Liver (tissue), 9 donors: Measurements from ENCODE around the gene CCDC40. TPM values are rescaled to one million over a fixed set of nuclear protein-coding genes. Genes with fewer than 3 reads are reported as not detected.

ENCODE experiments used
- DNase-seq: peaks from one replicate; pipeline ENCODE4 v3.0.0-alpha.2; 2017; ENCODE audit warnings: low spot score
- H3K27ac ChIP-seq, 2 donors: one replicate each; pipeline ENCODE4 v1.7.0; 2013; ENCODE audit warnings: inconsistent platforms in 2 of 2, low read length in 2 of 2, control low read depth in 1 of 2, low read depth in 1 of 2, mild to moderate bottlenecking in 1 of 2
- H3K27me3 ChIP-seq, 4 donors: one replicate each; pipeline versions ENCODE4 v1.6.1 to v1.7.0; 2013; ENCODE audit warnings: low read length in 3 of 4, inconsistent platforms in 1 of 4, mild to moderate bottlenecking in 1 of 4, moderate library complexity in 1 of 4; ENCODE audit not compliant: control insufficient read depth in 4 of 4, insufficient read depth in 4 of 4
- H3K36me3 ChIP-seq, 4 donors: one replicate each; pipeline versions ENCODE4 v1.6.1 to v1.7.0; 2013; ENCODE audit warnings: low read length in 3 of 4, mild to moderate bottlenecking in 3 of 4, low read depth in 1 of 4, moderate library complexity in 1 of 4; ENCODE audit not compliant: control insufficient read depth in 4 of 4, insufficient read depth in 3 of 4
- H3K4me1 ChIP-seq, 4 donors: one replicate each; pipeline versions ENCODE4 v1.6.1 to v1.7.0; 2013; ENCODE audit warnings: low read length in 3 of 4, mild to moderate bottlenecking in 3 of 4, moderate library complexity in 1 of 4; ENCODE audit not compliant: control insufficient read depth in 4 of 4, insufficient read depth in 4 of 4
- H3K4me3 ChIP-seq, 3 donors: one replicate each; pipeline versions ENCODE4 v1.6.1 to v1.7.0; 2013; ENCODE audit warnings: low read length in 3 of 3, control low read depth in 1 of 3, low read depth in 1 of 3, mild to moderate bottlenecking in 1 of 3
- H3K9ac ChIP-seq, 2 donors: one replicate each; pipeline ENCODE4 v1.7.0; 2013; ENCODE audit warnings: low read length in 2 of 2, mild to moderate bottlenecking in 2 of 2, moderate library complexity in 2 of 2, control low read depth in 1 of 2, low read depth in 1 of 2
- H3K9me3 ChIP-seq, 4 donors: one replicate each; pipeline versions ENCODE4 v1.6.1 to v1.7.0; 2013; ENCODE audit warnings: low read length in 3 of 4; ENCODE audit not compliant: control insufficient read depth in 4 of 4
- EGR1 ChIP-seq, 2 donors: IDR thresholded peaks; 2 replicates each; pipeline ENCODE4 v1.6.1; 2016 to 2018; ENCODE audit warnings: antibody characterized with exemption in 2 of 2, low read depth in 2 of 2
- FOXA1 ChIP-seq: IDR thresholded peaks from 2 replicates; pipeline ENCODE4 v1.6.1; 2016; ENCODE audit warnings: antibody characterized with exemption
- FOXA2 ChIP-seq: IDR thresholded peaks from 2 replicates; pipeline ENCODE4 v1.6.1; 2016; ENCODE audit warnings: antibody characterized with exemption
- GABPA ChIP-seq, 2 donors: IDR thresholded peaks in 1 of 2; conservative IDR thresholded peaks in 1 of 2; 2 replicates each; pipeline ENCODE4 v1.6.1; 2016; ENCODE audit warnings: antibody characterized with exemption in 2 of 2, mild to moderate bottlenecking in 1 of 2, moderate library complexity in 1 of 2
- HNF4A ChIP-seq, 2 donors: conservative IDR thresholded peaks; 2 replicates each; pipeline ENCODE4 v1.6.1; 2016; ENCODE audit warnings: antibody characterized with exemption in 2 of 2, mild to moderate bottlenecking in 2 of 2
- HNF4G ChIP-seq: IDR thresholded peaks from 2 replicates; pipeline ENCODE4 v1.6.1; 2016; ENCODE audit warnings: antibody characterized with exemption
- JUND ChIP-seq, 2 donors: IDR thresholded peaks; 2 replicates each; pipeline ENCODE4 v1.6.1; 2016; ENCODE audit warnings: antibody characterized with exemption in 2 of 2
- NR2F2 ChIP-seq: IDR thresholded peaks from 2 replicates; pipeline ENCODE4 v1.6.1; 2016; ENCODE audit warnings: antibody characterized with exemption
- RAD21 ChIP-seq, 2 donors: IDR thresholded peaks; 2 replicates each; pipeline ENCODE4 v1.6.1; 2016; ENCODE audit warnings: antibody characterized with exemption in 2 of 2, mild to moderate bottlenecking in 2 of 2
- REST ChIP-seq: IDR thresholded peaks from 2 replicates; pipeline ENCODE4 v1.6.1; 2016; ENCODE audit warnings: antibody characterized with exemption, mild to moderate bottlenecking
- RXRA ChIP-seq, 2 donors: IDR thresholded peaks; 2 replicates each; pipeline ENCODE4 v1.6.1; 2017 to 2018; ENCODE audit warnings: antibody characterized with exemption in 2 of 2, mild to moderate bottlenecking in 1 of 2
- SP1 ChIP-seq: IDR thresholded peaks from 2 replicates; pipeline ENCODE4 v1.6.1; 2018; ENCODE audit warnings: antibody characterized with exemption, mild to moderate bottlenecking
- TAF1 ChIP-seq: conservative IDR thresholded peaks from 2 replicates; pipeline ENCODE4 v1.6.1; 2016; ENCODE audit warnings: antibody characterized with exemption, mild to moderate bottlenecking
- YY1 ChIP-seq: IDR thresholded peaks from 2 replicates; pipeline ENCODE4 v1.6.1; 2016; ENCODE audit warnings: antibody characterized with exemption, mild to moderate bottlenecking
- ZBTB33 ChIP-seq: IDR thresholded peaks from 2 replicates; pipeline ENCODE4 v1.6.1; 2016; ENCODE audit warnings: antibody characterized with exemption
- WGBS: extraction: QIAGEN DNeasy Blood & Tissue Kit; methylation state at CpG from one replicate; pipeline ENCODE4 v1.1.7; 2013; 5-methylcytosine and 5-hydroxymethylcytosine counted together
- polyA plus RNA-seq, 2 donors: library from polyadenylated mRNA; stranded (reverse) in 1 of 2; unstranded in 1 of 2; fragments of 200-250 nt in 1 of 2; fragments of >200 nt in 1 of 2; fragmentation: Nextera tagmentation in 1 of 2; extraction: Ambion mirVana in 1 of 2; gene quantifications; one replicate each; pipeline versions ENCODE4 v1.2.1 to v1.2.3, GENCODE V29; 2013 to 2015
- total RNA-seq, 2 donors: library from RNA; depleted of rRNA; stranded (reverse); fragments of >200 nt; gene quantifications; one replicate each; pipeline ENCODE4 v1.2.3, GENCODE V29; 2014
- TF ChIP-seq, protein P1 (sequence below): IDR thresholded peaks from 2 replicates; pipeline ENCODE4 v1.6.1; 2016; ENCODE audit warnings: antibody characterized with exemption
- TF ChIP-seq, protein P2 (sequence below): fragments of 150-350 bp; IDR thresholded peaks from 2 replicates; pipeline ENCODE4 v1.5.1; 2017; ENCODE audit warnings: improper control_type of control experiment, low read depth, low read length; ENCODE audit not compliant: missing input control
- TF ChIP-seq, protein P3 (sequence below): IDR thresholded peaks from 2 replicates; pipeline ENCODE4 v1.6.1; 2016; ENCODE audit warnings: antibody characterized with exemption
- donor health status: healthy.
- donor health status: healthy.
- donor health status: healthy.
- donor health status: healthy.
- donor health status: healthy.

CCDC40 gene
- total and polyA plus RNA-seq, 4 donors: 0.60 to 3.0 (median 1.4) TPM

DNA sequence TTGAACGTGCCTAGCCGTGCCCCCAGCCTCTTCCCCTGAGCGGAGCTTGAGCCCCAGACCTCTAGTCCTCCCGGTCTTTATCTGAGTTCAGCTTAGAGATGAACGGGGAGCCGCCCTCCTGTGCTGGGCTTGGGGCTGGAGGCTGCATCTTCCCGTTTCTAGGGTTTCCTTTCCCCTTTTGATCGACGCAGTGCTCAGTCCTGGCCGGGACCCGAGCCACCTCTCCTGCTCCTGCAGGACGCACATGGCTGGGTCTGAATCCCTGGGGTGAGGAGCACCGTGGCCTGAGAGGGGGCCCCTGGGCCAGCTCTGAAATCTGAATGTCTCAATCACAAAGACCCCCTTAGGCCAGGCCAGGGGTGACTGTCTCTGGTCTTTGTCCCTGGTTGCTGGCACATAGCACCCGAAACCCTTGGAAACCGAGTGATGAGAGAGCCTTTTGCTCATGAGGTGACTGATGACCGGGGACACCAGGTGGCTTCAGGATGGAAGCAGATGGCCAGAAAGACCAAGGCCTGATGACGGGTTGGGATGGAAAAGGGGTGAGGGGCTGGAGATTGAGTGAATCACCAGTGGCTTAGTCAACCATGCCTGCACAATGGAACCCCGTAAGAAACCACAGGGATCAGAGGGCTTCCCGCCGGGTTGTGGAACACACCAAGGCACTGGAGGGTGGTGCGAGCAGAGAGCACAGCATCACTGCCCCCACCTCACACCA lies 65.7 kb downstream of the CCDC40 start:
- peak; percentile 50 for DNase-seq
- peak overlapping the region in 1 of 2 donors; percentile 52 for H3K27ac ChIP-seq
- H3K4me3 ChIP-seq: peak overlapping the region; percentile 65 to 86 (median 78)
- peak overlapping the region; percentile 12 to 42 for H3K9ac ChIP-seq
- WGBS: 36% methylated on average over 21 of the region's 21 CpGs
- no peaks in the 10 kb centered on the region for H3K27me3 ChIP-seq
- no peaks in the 10 kb centered on the region for H3K36me3 ChIP-seq
- TF ChIP-seq HNF4A (conservative IDR thresholded peaks at IDR 0.05): no peak
- TF ChIP-seq, protein P1, sequence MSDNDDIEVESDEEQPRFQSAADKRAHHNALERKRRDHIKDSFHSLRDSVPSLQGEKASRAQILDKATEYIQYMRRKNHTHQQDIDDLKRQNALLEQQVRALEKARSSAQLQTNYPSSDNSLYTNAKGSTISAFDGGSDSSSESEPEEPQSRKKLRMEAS: no peak
- no peak for TF ChIP-seq GABPA (IDR thresholded peaks at IDR 0.05 in 1 of 2, conservative IDR thresholded peaks at IDR 0.05 in 1 of 2)
- peaks cover 0 to 18% (median 11%) of the 10 kb centered on the region in 4 donors for H3K4me1 ChIP-seq
- no peaks in the 10 kb centered on the region for H3K9me3 ChIP-seq

DNA sequence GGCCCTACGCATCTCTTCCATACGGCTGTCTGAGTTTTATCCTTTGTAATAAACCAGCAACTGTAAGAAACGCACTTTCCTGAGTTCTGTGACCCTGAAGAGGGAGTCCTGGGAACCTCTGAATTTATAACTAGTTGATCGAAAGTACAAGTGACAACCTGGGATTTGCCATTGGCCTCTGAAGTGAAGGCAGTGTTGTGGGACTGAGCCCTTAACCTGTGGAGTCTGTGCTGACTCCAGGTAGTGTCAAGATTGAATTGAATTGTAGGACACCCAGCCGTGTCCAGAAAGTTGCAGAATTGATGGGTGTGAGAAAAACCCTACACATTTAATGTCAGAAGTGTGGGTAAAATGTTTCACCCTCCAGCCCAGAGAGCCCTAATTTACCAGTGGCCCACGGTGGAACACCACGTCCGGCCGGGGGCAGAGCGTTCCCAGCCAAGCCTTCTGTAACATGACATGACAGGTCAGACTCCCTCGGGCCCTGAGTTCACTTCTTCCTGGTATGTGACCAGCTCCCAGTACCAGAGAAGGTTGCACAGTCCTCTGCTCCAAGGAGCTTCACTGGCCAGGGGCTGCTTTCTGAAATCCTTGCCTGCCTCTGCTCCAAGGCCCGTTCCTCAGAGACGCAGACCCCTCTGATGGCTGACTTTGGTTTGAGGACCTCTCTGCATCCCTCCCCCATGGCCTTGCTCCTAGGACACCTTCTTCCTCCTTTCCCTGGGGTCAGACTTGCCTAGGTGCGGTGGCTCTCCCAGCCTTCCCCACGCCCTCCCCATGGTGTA lies 66.4 kb downstream of the CCDC40 start:
- H3K9me3 ChIP-seq: no peaks in the 10 kb centered on the region
- H3K36me3 ChIP-seq: no peaks in the 10 kb centered on the region
- no peaks in the 10 kb centered on the region for H3K27me3 ChIP-seq
- H3K4me1 ChIP-seq: peaks cover 0 to 18% (median 11%) of the 10 kb centered on the region in 4 donors
- no peak overlapping the region for H3K27ac ChIP-seq
- no peak overlapping the region for H3K4me3 ChIP-seq
- H3K9ac ChIP-seq: no peak overlapping the region
- TF ChIP-seq NR2F2 (no peak), EGR1 (IDR thresholded peaks at IDR 0.05; ENCODE audit: low read depth in 2 of 2) (no peak), JUND (IDR thresholded peaks at IDR 0.05) (no peak), SP1 (no peak), TAF1 (no peak), REST (no peak), YY1 (no peak), RAD21 (IDR thresholded peaks at IDR 0.05) (no peak), FOXA1 (no peak), ZBTB33 (no peak), RXRA (IDR thresholded peaks at IDR 0.05) (no peak), GABPA (IDR thresholded peaks at IDR 0.05 in 1 of 2, conservative IDR thresholded peaks at IDR 0.05 in 1 of 2) (no peak), HNF4G (no peak), FOXA2 (no peak), HNF4A (conservative IDR thresholded peaks at IDR 0.05) (no peak)
- TF ChIP-seq, protein P2, sequence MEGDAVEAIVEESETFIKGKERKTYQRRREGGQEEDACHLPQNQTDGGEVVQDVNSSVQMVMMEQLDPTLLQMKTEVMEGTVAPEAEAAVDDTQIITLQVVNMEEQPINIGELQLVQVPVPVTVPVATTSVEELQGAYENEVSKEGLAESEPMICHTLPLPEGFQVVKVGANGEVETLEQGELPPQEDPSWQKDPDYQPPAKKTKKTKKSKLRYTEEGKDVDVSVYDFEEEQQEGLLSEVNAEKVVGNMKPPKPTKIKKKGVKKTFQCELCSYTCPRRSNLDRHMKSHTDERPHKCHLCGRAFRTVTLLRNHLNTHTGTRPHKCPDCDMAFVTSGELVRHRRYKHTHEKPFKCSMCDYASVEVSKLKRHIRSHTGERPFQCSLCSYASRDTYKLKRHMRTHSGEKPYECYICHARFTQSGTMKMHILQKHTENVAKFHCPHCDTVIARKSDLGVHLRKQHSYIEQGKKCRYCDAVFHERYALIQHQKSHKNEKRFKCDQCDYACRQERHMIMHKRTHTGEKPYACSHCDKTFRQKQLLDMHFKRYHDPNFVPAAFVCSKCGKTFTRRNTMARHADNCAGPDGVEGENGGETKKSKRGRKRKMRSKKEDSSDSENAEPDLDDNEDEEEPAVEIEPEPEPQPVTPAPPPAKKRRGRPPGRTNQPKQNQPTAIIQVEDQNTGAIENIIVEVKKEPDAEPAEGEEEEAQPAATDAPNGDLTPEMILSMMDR: no peak
- TF ChIP-seq, protein P3, sequence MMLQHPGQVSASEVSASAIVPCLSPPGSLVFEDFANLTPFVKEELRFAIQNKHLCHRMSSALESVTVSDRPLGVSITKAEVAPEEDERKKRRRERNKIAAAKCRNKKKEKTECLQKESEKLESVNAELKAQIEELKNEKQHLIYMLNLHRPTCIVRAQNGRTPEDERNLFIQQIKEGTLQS: no peak
- TF ChIP-seq, protein P1: no peak
- DNase-seq: no peak
- 92% methylated on average over 15 of the region's 15 CpGs for WGBS
